Colonic mucosa (tissue), 4 donors: ENCODE data around the gene XPNPEP1. TPM values are rescaled to one million over a fixed set of nuclear protein-coding genes. Genes with fewer than 3 reads are reported as not detected.

Experiments used
- DNase-seq: peaks from one replicate; pipeline ENCODE4 v3.0.0-alpha.2; 2020
- H3K27ac ChIP-seq: fragments of 200-600 bp; one replicate; pipeline ENCODE4 v1.8.0; 2021
- H3K27me3 ChIP-seq: fragments of 200-600 bp; one replicate; pipeline ENCODE4 v1.8.0; 2021
- H3K36me3 ChIP-seq: fragments of 200-600 bp; one replicate; pipeline ENCODE4 v1.8.0; 2021
- H3K4me1 ChIP-seq: fragments of 200-600 bp; one replicate; pipeline ENCODE4 v1.8.0; 2021; ENCODE audit warnings: mild to moderate bottlenecking
- H3K4me3 ChIP-seq: fragments of 200-600 bp; one replicate; pipeline ENCODE4 v1.8.0; 2021
- H3K9ac ChIP-seq, 2 donors: one replicate each; pipeline ENCODE4 v1.7.0; 2013; ENCODE audit warnings: control low read depth in 2 of 2, low read depth in 2 of 2, low read length in 2 of 2
- H3K9me3 ChIP-seq: fragments of 200-600 bp; one replicate; pipeline ENCODE4 v1.8.0; 2021
- intact Hi-C: fragments of 100-400 bp; cut with DNase I; formaldehyde crosslinking; loops from one replicate; pipeline ENCODE4 v1.14.1; 2022
- total RNA-seq, 2 donors: library from RNA; stranded (reverse); fragmentation: NEBNext Ultra II Directional in 1 of 2; extraction: Animal tissue kit (Norgen Biotek cat#: 25700) in 1 of 2; gene quantifications; one replicate each; pipeline ENCODE4 v1.2.1, GENCODE V29; 2021
- TF ChIP-seq, protein P1 (sequence below): fragments of 200-600 bp; IDR thresholded peaks from one replicate; pipeline ENCODE4 v1.8.0; 2022; ENCODE audit warnings: antibody characterized with exemption, mild to moderate bottlenecking
- donor health status: healthy.
- donor health status: DM: no; HTN: no; CAD: no.
- donor health status: DM: no; HTN: no; CAD: no.

The XPNPEP1 gene
- total RNA-seq, 2 donors from 2014 or later, result 122 to 127 TPM

DNA sequence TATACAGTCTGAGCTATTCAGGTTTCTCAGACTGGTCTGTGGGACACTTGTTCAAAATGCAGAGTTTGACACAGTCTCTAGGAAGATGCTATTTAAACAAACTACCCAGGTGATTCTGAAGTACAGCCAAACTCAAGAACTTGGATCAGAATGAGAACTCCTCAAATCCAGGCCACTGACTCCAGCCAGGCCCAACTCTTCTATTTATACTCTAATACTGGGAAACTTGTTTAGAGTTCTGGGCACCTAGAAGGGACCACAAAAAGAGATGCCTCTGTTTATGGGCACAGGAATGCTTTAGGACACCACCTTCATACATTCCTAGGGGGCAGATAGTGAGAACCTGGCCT lies 44.4 kb upstream of the XPNPEP1 start:
- intact Hi-C loops, result no loop called here
- no peak for DNase-seq
- Histone ChIP-seq H3K9ac (peak overlapping the region in 1 of 2 donors; percentile 27), H3K4me3 (no peak overlapping the region), H3K27me3 (no peaks in the 10 kb centered on the region), H3K4me1 (peaks cover 4% of the 10 kb centered on the region), H3K27ac (peak overlapping the region; percentile 35), H3K36me3 (no peaks in the 10 kb centered on the region), H3K9me3 (no peaks in the 10 kb centered on the region)
- TF ChIP-seq, protein P1, sequence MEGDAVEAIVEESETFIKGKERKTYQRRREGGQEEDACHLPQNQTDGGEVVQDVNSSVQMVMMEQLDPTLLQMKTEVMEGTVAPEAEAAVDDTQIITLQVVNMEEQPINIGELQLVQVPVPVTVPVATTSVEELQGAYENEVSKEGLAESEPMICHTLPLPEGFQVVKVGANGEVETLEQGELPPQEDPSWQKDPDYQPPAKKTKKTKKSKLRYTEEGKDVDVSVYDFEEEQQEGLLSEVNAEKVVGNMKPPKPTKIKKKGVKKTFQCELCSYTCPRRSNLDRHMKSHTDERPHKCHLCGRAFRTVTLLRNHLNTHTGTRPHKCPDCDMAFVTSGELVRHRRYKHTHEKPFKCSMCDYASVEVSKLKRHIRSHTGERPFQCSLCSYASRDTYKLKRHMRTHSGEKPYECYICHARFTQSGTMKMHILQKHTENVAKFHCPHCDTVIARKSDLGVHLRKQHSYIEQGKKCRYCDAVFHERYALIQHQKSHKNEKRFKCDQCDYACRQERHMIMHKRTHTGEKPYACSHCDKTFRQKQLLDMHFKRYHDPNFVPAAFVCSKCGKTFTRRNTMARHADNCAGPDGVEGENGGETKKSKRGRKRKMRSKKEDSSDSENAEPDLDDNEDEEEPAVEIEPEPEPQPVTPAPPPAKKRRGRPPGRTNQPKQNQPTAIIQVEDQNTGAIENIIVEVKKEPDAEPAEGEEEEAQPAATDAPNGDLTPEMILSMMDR, result no peak

DNA sequence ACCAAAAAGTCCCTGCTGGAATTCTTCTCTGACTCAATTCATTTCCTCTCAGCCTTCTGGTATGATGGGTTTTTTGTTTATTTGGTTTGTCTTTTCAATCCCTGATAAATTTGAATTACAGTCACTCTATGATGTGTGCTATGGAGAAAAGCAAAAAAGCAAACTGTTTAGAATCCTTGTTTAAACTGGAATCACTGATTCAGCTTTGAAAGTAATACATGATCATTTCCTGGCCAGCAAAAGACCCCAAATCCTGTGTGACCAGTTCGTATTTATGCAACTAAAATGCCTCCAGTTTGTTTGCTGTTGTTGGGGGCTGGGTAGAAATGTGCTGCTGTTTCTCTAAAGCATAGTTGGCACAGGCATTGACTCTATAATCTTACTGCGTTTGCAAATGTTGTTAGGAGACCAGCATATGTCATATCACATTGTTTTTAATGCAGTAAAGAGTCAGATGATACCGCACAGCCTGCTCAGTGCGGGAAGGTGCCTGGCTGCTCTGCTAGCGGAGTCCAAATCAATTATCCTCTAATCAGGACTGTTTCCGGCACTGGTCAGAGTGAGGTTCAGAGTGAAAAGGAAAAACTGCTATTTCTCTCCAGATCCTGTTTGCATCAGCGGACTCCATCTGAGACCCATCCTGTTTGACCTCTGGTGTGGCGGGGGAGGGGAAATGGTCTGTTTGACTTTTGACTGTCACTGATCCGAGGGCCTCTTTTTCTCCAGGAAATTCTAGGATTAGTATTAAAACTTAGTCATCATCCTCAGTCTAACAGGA lies 43.8 kb upstream of the XPNPEP1 start:
- TF ChIP-seq, protein P1, result no peak
- Histone ChIP-seq H3K36me3 (no peaks in the 10 kb centered on the region), H3K4me1 (peaks cover 5% of the 10 kb centered on the region), H3K9me3 (no peaks in the 10 kb centered on the region), H3K4me3 (no peak overlapping the region), H3K27ac (peak overlapping the region; percentile 35), H3K9ac (peak overlapping the region in 1 of 2 donors; percentile 27), H3K27me3 (no peaks in the 10 kb centered on the region)
- peak; percentile 48 for DNase-seq
- intact Hi-C loops, result no loop called here

DNA sequence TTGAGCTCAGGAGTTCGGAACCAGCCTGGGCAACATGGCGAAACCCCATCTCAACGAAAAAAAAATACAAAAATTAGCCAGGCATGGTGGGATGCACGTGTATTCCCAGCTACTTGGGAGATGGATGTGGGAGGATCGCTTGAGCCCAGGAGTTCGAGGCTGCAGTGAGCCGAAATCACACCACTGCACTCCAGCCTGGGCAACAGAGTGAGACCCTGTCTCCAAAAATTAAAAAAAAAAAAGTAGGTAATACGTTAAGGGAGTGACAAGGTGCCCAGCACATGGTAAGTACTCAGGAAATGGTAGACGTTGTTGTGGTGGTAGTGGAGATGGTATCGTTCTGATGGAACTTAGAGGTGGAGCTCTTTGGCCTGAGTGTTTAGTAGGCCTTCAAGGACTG lies 41.0 kb upstream of the XPNPEP1 start:
- H3K4me3 ChIP-seq, result no peak overlapping the region
- H3K36me3 ChIP-seq, result no peaks in the 10 kb centered on the region
- H3K9me3 ChIP-seq, result no peaks in the 10 kb centered on the region
- no peak for DNase-seq
- intact Hi-C loops, result no loop called here
- TF ChIP-seq, protein P1, result no peak
- peaks cover 13% of the 10 kb centered on the region for H3K4me1 ChIP-seq
- H3K27me3 ChIP-seq, result no peaks in the 10 kb centered on the region
- no peak overlapping the region for H3K9ac ChIP-seq
- H3K27ac ChIP-seq, result no peak overlapping the region

DNA sequence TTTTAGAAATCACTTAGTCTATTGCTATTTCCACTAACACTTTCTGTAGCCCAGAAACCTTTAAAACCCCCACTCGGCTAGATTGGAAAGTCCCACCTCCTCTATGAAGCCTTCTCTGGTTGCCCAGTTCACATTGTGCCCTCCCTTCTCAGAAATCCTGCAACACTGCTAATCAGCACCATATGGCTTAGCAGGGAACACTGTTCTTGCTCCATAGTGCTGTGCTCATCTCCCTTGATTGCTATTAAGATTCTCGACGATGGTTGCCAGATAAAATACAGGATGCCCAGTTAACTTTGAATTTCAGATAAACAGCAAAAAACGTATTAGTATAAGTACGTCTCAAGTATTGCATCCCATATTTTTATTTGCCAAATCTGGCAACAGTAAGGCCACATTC lies 40.1 kb upstream of the XPNPEP1 start:
- no peak overlapping the region for H3K4me3 ChIP-seq
- intact Hi-C loops, result no loop called here
- TF ChIP-seq, protein P1, result no peak
- peaks cover 8% of the 10 kb centered on the region for H3K4me1 ChIP-seq
- no peaks in the 10 kb centered on the region for H3K36me3 ChIP-seq
- no peaks in the 10 kb centered on the region for H3K27me3 ChIP-seq
- H3K27ac ChIP-seq, result no peak overlapping the region
- H3K9ac ChIP-seq, result no peak overlapping the region
- no peaks in the 10 kb centered on the region for H3K9me3 ChIP-seq
- DNase-seq, result no peak

DNA sequence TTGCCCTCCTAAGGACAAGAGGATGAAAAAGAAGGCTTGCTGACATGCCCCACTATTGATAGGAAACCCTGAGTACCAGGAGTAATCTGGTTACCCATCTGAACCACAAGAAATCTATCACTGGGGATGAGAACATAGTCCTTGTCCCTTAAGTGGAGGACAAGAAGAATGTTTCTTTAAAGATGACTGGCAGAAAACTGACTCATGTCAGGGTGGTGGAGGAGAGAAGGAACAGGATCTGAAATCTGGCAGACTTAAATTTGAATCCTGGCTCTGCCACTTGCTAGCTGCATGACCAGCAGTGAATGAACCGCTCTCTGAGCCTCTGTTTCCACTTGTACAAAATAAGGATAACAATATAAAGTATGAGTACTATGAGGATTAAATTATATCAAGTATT lies 38.9 kb upstream of the XPNPEP1 start:
- Histone ChIP-seq H3K27ac (no peak overlapping the region), H3K4me1 (peaks cover 8% of the 10 kb centered on the region), H3K9me3 (no peaks in the 10 kb centered on the region), H3K4me3 (no peak overlapping the region), H3K9ac (no peak overlapping the region), H3K36me3 (no peaks in the 10 kb centered on the region), H3K27me3 (no peaks in the 10 kb centered on the region)
- no peak for DNase-seq
- intact Hi-C loops, result no loop called here
- TF ChIP-seq, protein P1, result no peak
